Embryonic facial prominence (tissue), 1 donor: Measurements from ENCODE around the gene ASAP3.

Experiments
- DNase-seq: peaks from one replicate; pipeline ENCODE4 v3.0.0-alpha.2; 2016; ENCODE audit errors: extremely low spot score

Gene ASAP3

DNA sequence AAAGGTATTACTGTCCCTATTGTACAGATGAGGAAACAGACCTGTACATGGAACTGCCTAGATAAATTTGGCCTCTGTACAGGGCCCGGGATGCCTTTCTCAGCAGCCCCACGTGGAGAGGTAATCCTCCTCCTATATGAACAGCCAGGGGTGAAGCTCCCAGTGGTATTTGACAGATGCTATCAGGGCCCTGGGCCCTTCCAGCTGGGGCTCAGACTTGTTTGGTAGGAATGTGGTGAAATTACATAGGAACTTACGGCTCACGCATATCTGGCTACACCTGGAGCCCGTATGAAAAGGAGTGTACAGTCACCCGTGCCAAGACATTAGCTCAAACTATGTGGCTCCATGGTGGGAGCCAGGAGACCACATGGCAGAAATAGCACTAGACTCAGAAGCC, 34.7 kb downstream of the ASAP3 start:
- no peak for DNase-seq

DNA sequence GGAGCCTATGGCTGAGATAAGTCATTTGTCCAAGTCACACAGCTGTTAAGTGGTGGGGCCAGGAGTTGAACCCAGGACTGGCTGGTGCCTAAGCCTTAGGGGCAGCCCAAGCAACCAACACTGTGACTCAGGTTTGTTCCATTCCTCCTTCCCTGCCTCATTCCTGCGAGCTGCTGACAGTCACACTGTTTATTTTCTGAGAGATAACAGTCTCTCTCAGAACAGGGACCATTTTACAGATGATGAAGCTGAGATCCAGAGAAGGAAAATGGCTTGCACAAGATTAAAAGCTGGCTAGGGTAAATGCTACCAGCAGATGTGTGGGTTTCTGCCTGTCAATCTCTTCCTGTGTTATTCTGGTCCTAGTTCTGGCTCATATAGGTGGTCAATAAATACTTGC, 35.1 kb downstream of the ASAP3 start:
- DNase-seq = no peak

DNA sequence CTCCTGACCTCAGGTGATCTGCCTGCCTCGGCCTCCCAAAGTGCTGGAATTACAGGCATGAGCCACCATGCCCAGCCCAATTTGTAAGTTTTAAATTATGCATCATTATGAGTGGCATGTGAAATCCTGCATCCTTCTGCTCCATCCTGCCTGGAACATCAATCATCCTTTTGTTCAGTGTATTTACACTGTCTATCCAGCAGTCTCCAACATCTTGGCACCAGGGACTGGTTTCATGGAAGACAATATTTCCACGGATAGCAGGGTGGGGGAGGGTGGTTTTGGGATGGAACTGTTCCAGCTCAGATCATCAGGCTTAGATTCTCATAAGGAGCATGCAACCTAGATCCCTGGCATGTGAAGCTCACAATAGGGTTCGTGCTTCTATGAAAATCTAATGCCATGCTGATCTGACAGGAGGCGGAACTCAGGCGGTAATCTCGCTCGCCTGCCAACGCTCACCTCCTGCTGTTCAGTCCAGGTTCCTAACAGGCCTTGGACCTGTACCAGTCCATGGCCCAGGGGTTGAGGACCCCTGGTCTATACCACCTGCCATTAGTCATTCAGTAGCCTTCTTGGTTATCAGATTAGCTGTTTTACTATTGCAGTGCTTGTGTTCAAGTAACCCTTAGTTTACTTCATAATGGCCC, 37.2 kb downstream of the ASAP3 start:
- no peak for DNase-seq

DNA sequence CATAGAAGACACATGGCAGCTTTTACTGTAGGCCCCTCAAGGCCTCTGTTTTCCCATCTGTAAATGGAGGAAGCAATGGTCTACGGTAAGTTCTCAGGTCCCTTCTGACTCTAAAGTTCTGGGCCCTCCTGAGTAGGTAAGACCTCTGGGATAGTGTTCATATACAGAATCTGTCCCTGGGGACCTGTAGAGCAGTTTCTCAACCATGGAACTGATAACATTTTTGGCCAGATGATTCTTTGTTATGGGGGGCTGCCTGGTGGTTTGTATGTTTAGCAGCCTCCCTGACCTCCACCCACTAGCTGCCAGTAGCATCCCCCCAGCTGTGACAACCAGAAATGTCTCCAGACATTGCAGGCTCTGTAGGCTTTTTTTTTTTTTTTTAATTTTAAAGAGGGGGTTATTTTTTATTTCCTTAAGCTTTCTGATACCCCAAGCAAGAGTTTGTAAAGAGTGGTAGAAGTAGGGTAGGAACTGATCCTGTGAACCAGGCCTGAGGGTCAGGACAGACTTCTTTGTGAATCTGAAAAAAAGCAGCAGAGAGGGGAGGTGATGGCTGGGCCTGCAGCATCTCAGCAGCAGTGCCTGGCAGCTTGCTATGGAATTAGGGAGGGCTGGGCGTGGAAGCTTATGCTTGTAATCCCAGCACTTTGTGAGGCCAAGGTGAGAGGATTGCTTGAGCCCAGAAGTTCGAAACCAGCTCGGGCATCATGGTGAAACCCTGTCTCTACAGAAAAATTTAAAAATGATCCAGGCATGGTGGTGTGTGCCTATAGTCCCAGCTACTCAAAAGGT, 39.2 kb downstream of the ASAP3 start:
- no peak for DNase-seq

DNA sequence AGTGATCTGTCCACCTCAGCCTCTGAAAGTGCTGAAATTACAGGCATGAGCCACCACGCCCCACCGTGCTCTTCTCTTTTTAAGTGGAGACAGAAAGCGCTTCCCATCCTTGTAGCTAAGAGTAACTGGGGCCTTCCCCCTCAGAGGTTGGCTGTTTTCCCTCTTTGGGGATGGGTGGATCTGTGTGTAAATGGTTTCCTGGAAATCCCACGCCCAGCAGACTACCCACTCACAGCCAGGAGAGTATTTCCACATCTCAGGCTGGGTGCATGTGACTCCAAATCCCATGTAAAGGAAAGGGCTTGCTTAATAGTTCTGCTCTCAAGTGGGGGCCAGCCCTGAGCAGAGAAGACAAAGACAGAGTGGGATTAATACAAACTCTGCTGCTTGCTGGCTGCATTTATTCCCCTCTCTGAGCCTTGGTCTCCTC, 39.9 kb downstream of the ASAP3 start:
- no peak for DNase-seq

DNA sequence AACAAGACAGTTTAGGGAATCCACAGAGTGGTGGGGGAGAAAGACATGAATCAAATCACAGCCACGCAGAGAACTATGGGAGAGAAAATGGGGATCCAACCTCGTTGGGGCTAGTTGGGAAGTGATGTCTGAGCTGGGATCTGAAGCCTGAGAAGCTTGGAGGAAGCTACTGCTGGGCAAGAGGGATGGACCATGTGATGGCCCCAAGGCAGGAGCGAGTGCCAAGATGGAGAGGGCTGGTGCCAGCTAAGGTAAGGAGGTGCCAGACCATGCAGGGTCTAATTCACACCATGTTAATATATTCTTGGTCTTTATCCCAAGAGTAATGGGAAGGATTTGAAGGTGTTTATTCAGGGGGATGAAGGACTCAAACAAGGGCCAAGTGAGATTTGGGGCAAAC, 41.2 kb downstream of the ASAP3 start:
- DNase-seq = no peak

DNA sequence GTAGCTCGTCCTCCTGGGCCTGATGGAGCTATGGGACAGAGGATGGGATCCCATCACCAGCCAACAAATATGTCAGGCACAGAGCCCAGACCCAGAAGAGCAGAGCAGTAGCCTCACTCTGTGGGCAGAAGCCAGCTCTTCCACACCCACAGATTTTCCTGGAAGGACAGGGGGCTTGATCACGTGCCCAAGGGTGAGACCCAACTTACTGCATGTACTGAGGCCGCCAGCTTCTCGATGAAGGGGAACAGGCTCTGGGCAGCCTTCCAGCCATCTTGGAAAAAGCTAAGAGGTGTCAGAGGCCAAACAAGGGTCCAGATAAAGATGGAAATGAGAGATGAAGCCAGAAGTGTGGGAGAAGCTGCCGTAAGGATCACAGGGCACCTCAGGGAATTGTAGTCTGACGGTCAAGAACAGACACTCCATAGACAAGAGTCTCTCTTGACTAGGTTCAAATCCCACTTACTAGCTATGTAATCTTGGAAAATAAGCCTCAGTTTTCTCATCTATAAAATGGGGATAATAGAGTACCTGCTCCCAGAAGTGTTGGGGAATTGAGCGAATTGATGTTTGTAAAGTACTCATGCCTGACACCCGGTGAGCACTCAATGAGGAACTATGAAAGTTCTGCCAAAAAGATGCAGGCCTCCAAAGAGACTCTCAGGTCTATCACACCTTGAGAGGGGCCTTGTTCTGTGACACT, 42.4 kb downstream of the ASAP3 start:
- DNase-seq = no peak

DNA sequence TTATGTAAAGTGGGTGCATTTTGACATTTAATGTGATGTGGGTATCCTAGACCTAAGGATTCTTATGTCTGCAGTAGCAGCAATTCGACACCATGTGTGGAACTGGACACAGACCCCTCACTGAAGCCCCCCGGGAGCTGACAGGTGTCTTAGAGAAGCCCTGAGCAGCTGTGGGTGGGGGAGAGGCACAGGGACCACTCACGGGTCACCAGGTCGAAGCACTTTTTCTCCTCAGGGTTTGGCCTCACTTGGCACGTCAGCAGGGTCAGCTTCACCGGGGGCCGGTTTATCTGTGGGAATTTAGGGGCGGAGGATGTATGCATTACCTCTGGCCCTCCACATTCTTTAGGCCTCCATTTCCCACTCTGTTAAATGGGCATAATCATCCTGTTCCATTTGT, 45.4 kb downstream of the ASAP3 start:
- DNase-seq = no peak

DNA sequence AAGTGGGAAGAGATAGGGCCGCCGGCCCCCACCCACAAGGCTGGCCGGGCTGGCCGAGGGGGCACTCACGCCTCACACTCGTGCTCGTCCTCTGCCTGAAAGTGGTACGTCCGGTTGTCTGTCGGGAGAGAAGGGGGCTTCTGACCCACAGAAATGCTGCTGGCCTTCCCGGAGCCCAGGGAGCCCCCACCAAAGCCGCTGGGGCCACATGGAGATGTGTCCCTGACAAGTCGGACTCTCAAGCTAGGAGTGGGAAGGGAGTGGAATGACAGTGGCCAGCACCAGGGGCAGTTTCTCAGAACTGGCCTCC, 46.7 kb downstream of the ASAP3 start:
- DNase-seq = no peak

DNA sequence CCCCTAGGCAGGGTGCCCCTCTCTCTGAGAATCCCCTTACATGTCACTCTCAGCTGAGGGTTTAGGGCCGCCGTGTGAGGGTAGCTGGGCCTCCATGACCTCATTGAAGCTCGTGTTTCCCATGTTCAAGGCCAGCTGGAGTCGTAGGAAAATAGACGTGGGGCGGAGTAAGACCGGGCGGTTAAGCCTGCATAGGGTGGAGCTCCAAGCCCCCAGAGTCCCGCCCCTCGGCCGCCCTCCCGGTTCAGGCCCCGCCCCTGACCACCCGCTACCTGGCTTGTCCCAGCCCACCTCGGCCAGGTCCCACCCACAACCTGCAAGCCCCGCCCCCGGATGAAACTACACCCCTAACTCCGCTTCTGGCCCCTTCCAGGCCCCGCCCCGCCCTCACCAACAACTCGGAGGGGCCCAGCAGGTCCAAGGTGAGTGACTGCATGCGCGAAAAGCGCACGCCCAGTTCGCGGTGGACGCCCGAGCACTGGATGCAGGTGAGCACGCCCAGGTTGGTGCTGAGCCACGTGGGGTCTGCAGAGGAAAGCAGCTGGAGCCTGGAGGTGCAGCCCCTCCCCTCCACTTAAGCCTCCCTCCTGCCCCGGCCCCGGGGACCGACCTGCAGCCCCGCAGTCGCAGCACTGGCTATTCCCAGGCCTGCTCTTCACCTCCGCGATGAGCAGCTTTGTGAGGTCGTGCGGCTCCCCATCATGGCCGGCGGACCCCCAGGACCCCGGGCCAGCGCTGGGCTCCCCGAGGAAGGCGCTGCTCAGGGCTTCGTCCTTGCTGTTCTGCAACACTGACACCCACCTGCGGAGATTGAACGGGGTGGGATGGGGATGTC, 47.2 kb downstream of the ASAP3 start:
- DNase-seq = no peak

DNA sequence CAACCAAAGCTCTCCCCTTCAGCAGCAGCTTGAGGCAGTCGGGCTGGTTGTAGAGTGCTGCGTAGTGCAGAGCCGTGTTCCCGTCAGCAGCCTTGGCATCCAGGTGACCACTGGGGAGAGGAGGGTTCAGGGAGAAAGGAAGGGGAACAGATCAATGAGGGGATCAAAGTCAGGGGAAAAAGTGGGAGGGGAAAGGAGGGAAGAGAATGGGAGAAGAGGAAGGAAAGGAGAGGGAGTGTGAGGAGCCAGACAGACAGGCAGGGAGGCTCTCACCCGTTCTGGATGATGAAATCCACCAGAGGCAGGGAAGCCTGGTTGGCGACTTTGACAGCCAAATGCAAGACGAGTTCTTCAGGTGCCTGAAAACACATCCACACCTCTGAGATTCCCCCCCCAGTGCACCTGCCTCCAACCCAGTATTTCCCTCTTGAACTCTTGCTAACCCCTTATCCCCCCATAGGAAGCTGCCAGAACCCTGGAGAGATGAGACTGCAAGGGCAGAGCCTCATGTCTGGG, 49.7 kb downstream of the ASAP3 start:
- no peak for DNase-seq

DNA sequence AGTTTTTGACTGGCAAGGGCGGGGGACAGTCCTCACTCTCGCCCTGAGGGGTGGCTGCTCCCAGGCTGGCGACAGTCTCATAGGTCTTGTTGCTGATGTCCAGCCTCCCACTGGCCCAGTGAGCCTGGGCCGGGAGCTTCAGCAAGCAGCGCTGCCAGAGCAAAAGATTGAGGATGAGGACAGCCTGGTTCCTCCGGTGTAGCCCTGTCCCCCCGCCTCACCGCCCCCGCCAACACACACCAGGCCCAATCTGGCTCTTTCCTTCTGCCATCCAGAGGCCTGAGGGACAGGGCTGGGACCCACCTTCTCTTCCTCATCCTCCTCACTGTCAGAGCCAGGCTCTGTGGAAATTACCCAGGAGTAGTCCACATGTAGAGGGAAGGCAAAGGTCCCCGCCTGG, 50.9 kb downstream of the ASAP3 start:
- DNase-seq = no peak

DNA sequence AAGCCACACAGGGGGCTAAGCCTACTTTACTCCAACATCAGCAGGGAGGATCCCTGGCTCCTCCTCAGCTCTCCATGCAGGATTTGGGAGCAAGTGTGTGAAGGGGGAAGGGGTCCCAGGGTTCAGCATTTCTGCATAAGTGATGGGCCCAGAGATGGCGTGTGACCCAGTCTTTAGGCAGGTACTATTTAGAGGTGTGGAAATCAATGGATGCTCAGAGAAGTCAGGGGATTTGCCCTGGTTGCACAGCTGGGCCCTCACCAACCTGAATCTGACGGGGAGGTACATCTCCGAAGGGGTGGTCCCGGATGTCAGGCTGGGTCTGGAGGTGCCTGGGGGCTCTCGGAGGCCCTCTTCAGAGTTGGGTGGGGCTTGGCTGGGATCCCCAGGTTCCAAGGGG, 52.5 kb downstream of the ASAP3 start:
- DNase-seq = no peak

DNA sequence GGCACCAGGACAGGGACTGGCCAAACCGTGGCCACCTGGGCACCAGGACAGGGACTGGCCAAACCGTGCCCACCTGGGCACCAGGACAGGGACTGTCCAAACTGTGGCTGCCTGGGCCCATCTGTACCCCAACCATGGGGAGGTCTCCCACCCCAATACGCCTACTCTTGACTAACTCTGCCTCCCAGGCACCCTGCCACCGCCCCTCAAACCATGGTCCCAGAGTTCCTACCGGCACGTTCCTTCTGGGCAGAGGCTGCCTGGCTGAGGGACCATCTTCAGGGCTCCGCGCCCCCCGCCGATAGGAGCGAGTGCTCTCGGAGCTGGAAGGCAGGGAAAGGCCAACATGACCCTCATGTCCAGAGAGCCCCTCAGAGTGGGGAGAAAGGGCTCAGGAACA, 53.2 kb downstream of the ASAP3 start:
- no peak for DNase-seq

DNA sequence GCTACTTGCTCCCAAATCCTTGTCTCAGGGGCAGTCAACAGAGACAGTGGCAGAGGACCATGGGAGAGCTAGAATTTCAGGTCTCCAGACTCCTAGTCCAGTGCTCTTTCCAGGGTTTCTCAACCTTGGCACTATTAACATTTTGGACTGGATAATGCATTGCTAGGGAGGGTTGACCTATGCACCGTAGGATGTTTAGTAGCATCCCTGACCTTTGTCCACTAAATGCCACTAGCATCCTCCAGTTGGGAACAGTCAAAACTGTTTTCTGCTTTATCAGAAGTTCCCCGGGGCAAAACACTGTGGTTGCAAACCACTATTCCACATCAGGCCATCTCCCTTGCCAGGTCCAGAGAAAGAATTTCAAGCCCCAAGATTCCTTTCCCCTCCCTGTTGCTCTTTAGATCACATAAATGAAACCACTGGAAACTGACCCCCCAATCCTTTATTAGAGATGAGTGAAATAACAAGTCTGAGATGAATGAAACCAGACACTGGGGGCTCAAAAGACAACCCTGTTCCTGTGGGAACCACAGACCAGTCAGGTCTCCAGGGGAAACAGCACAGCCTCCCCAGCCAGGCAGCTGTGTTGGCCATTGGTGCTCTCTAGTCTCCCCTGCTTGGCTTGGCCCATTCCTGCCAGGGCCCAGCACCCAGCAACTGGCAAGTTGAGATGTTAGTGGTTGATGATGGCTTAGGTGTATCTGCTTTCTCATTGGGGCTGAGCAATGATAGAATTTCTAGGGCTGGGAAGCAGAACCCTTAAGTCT, 55.7 kb downstream of the ASAP3 start:
- no peak for DNase-seq

DNA sequence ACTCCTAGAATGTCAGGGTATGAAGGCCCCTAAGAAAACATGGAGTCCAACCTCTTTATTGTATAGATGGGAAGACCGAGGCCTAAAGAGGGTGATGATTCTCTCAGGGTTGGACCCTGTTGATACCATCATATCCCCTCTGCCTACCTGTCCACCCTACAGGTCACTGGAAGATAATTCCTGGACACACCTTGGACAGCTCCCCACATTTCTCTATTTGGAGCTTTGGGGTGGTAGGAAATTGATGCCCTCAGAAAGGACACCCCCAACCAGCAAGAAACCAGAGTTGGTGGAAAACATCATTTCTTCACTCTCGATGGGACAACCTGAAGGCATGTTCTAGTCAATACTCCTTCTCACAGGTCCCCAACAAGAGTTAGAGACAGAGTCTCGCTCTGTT, 56.4 kb downstream of the ASAP3 start:
- DNase-seq = no peak

DNA sequence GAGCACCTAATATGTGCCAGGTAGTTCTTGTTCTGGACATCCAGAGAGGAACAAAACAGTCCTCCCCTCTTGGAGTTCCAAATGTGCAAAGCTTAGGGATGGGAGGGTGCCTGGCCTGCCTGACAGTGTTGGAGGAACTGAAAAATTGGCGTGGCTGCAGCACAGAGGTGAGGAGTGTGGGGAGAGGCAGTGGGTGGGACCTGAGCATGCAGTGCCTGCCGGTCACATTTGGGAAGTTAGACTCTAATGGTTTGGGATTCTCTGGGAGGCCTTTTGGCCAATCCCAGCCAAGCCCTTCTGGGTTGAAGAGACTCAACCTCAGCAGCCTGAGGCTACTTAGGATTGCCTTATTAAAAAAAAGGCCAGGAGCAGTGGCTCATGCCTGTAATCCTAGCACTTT, 57.2 kb downstream of the ASAP3 start:
- no peak for DNase-seq

DNA sequence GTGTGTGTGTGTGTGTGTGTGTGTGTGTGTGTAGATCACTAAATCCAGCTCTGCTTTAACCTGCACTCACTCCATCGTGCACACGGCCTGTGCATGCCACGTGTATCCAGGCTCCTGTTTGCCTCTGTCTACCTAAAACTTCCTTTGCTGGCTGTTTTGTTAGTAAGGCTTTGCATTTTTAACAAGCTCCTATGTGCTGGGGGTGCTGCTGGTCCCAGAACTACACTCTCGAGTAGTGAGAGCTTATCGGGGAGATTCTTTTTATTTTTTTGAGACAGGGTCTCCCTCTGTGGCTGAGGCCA, 58.8 kb downstream of the ASAP3 start:
- no peak for DNase-seq

DNA sequence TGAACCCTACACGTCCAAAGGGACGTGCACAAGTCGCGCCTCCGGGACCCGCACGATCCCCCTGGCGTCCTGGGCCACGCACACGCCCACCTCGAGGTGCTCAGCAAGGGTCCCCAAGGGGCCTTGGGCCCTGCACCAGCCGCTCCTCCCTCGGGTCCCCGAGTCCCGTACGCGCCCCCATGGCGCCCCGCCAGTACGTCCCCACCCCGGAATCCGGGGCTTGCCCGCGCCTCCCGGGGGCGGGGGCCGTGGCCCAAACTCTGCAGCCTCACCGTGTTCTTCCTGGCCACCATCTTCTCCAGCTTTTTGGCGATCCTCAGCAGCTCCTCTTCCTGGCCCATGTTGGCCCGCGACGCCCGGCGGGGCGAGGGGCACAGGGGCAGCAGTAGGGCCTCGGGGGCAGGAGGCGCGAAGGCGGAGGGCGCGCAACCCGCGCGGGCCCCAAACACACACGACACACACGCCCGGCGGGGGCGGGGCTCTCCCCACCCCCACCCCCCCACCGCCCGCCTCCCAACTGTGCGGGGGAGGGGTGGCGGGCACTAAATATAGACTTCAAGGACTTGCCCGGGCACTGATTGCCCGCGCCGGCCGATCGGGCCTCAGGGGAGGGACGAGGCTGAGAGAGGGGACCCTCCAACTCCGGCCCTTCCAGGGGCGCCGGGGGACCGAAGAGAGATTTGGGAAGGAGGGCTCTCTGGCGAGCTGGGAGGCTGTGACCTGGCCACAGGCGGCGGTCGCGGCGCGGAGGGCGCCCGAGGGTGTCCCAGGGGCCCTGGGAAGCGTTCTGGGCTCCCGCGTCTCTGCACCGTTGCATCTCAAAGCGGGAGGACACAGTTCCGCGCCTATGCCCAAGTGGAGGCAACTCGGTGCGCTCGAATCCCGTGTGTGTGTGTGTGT, 59.4 kb downstream of the ASAP3 start, which contains the start of gene TCEA3:
Gene TCEA3, minus strand, starts transcription at position 456 of the 900 bp plus-strand sequence. Its CDS starts 115 bp downstream, at position 341.
- no peak for DNase-seq
